IgD-negative memory B cell (primary cell): Measurements from ENCODE around the gene HSPG2. TPM values are rescaled to one million over a fixed set of nuclear protein-coding genes. Genes with fewer than 3 reads are reported as not detected.

Experiments used
- H3K27ac Mint-ChIP-seq, 3 donors: one replicate each; pipeline ENCODE4 v1.8.0; 2020 to 2022; ENCODE audit warnings: mild to moderate bottlenecking in 3 of 3, mixed read lengths in 3 of 3, moderate library complexity in 1 of 3
- H3K27me3 Mint-ChIP-seq: one replicate; pipeline ENCODE4 v1.8.0; 2021; ENCODE audit warnings: mixed read lengths
- H3K36me3 Mint-ChIP-seq: one replicate; pipeline ENCODE4 v1.8.0; 2020; ENCODE audit warnings: mild to moderate bottlenecking, mixed read lengths
- H3K4me1 Mint-ChIP-seq, 3 donors: one replicate each; pipeline ENCODE4 v1.8.0; 2020 to 2022; ENCODE audit warnings: mixed read lengths in 3 of 3, mild to moderate bottlenecking in 1 of 3
- H3K4me3 Mint-ChIP-seq, 4 donors: one replicate each; pipeline ENCODE4 v1.8.0; 2020 to 2022; ENCODE audit warnings: mild to moderate bottlenecking in 4 of 4, mixed read lengths in 4 of 4, moderate library complexity in 3 of 4
- H3K9me3 Mint-ChIP-seq, 3 donors: one replicate each; pipeline ENCODE4 v1.8.0; 2020 to 2021; ENCODE audit warnings: mixed read lengths in 3 of 3, mild to moderate bottlenecking in 1 of 3
- polyA plus RNA-seq: library from polyadenylated mRNA; unstranded; fragments of 300-500 nt; fragmentation: Illumina TruSeq; gene quantifications from one replicate; pipeline ENCODE4 v1.2.3, GENCODE V29; 2021

The HSPG2 gene
- polyA plus RNA-seq, 1 donor from 2014 or later = 0.90 TPM

DNA sequence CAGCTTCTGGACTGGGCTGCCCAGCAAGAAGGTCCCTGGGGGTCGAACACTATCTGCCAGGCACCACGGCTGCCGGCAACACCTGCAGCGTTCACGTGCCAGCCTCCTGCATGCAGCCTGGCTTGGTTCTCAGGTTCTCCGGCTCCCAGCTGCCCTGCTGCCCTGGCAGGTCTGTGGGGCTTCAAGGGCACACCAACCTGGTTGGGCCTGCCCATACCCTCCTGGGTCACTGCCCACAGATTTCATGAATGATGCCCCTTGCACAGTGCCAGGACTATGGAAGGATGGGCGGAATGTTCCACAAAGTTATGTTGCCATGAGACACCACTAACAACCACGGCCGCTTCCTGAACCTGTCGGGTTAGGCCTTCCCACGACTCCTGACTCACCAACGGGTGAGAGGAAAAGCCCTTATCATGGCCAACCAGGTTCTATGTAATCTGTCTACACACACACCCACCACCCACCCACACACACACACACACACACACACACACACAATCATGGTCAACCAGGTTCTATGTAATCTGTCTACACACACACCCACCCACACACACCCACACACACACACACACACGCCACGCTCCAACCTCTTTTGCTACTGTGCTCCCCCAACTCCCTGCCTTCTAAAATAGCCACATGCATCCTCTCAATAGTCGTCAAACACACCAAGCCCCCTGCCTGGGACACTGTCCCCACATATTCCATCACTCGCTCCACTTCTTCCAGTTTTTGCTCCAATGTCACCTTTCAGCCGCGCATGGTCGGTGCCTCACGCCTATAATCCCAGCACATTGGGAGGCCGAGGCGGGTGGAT lies 32.2 kb downstream of the HSPG2 start:
- Mint-ChIP-seq H3K36me3 (no peaks in the 10 kb centered on the region), H3K4me3 (no peak overlapping the region), H3K4me1 (peaks cover 0 to 1% (median 1%) of the 10 kb centered on the region in 3 donors), H3K27ac (no peak overlapping the region), H3K27me3 (no peaks in the 10 kb centered on the region), H3K9me3 (no peaks in the 10 kb centered on the region)

DNA sequence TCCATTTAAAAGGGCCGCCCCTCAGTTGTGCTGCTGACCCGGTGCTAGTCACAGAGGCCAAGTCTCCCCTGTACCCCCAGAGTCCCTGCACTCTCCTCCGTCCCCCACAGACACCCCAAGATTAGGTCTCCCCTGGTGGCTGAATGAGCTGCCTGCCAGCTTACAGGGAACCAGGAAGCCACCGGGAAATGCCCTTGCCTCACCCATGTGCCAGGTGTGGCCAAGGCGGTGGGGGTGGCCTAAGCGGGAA lies 32.7 kb downstream of the HSPG2 start:
- Mint-ChIP-seq H3K36me3 (no peaks in the 10 kb centered on the region), H3K27me3 (no peaks in the 10 kb centered on the region), H3K27ac (no peak overlapping the region)

DNA sequence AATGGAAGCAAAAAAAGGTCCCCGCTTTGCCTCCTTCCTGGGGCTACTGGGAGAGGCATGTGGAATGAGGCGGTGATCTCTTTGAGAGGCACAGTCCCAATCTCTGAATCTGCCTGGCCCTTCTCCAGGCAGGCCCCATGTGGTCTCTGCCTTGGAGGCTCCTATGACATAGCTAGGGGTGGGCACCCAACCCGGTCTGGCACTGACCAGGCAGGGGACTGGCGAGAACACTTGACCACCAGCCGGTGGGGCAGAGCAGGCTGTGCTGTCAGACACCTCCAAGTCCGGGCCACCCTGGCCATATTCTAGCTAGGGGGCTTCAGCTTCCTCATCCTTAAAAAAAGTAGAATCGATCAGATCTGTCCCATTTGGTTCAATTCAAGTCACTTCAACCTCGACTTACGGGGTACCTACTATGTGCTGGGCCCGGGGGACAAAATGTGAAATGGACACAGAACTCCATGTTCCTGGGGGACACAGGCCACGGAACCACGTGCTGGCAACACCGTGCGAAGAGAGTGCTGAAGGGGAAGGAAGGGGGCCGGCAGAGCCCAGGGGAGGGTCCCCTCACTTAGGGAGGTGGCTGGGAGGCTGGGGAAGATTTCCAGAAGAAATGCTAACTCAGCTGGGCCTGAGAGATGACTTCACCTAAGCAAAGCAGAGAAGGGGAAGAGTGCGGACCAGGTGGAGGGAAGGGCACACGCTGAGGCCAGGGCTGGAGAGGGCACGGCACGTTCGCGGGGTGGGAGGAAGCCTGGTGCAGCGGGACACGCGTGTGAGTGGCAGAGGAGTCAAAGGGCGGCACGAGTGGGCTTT lies 33.3 kb downstream of the HSPG2 start:
- H3K4me3 Mint-ChIP-seq = no peak overlapping the region
- H3K4me1 Mint-ChIP-seq = no peaks in the 10 kb centered on the region
- H3K27me3 Mint-ChIP-seq = no peaks in the 10 kb centered on the region
- no peak overlapping the region for H3K27ac Mint-ChIP-seq
- no peaks in the 10 kb centered on the region for H3K9me3 Mint-ChIP-seq
- H3K36me3 Mint-ChIP-seq = no peaks in the 10 kb centered on the region

More for the DNA sequence above, 32.7 kb downstream of the HSPG2 start:
- H3K4me1 Mint-ChIP-seq = no peaks in the 10 kb centered on the region
- no peak overlapping the region for H3K4me3 Mint-ChIP-seq
- H3K9me3 Mint-ChIP-seq = no peaks in the 10 kb centered on the region

DNA sequence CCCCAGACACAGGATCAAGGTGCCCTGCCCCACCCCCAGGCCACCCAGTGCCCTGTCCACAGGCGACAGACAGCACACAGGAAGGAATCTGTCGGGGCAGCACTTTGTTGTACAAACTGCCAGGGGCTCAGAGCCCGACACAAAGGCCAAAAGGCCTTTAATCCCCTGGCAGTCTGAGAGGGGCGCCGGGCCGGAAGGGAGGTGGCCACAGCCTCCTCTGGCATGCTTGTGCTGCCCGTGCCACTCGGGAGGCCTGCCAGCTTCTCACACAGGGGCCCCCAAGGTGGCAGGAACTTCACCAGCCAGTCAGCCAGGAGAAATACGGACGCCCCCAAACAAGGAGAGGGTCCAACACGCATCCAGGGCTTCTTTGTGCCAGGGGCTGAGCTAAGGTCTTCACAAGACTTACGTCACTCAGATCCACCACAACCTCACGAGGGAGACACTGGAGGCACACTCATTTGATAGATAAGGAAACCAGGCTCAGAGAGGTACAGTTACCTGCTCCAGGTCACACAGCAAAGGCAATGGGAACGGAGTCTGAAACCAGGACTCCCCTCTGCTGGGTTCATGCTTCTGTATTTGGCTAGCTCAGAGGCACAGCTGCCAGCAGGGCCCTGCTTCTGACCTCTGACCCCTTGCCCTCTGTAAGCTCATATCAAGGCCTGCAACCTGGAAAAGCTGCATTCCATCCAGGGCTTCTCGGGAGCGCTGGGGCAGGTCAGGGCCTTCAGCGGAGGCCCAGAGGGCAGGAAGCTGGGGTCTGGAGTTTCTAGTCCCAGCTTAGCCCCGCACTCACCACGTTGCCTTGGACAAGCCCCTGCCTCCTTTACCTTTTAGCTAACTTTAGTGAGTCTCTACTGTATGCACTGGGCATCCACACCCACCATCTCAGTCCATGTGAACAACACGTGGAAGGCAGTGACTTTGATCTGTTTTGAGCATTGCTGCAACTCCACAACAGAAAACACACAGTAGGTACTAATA lies 34.8 kb downstream of the HSPG2 start:
- Mint-ChIP-seq H3K27ac (no peak overlapping the region), H3K4me1 (no peaks in the 10 kb centered on the region), H3K27me3 (no peaks in the 10 kb centered on the region), H3K9me3 (no peaks in the 10 kb centered on the region), H3K36me3 (no peaks in the 10 kb centered on the region), H3K4me3 (no peak overlapping the region)

DNA sequence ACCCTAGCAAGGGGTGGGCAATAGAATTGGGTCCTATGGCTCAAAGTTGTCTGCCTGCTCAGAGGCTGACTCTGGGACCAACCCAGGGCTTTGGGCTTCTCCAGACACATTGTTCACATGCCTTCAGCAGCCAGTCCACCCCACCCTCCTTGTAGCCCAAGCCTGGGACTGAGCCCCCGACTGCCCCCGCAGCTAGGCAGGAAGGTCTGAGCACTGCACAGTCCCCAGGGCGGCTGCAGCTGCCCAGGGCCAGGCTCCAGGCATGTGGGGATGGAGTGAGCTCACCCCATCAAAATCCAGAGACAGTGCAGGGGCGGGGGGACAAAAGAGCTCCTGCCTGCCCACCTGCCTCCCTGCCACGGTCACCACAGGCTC lies 35.6 kb downstream of the HSPG2 start:
- no peaks in the 10 kb centered on the region for H3K9me3 Mint-ChIP-seq
- no peak overlapping the region for H3K4me3 Mint-ChIP-seq
- H3K4me1 Mint-ChIP-seq = no peaks in the 10 kb centered on the region
- no peak overlapping the region for H3K27ac Mint-ChIP-seq
- H3K36me3 Mint-ChIP-seq = no peaks in the 10 kb centered on the region
- no peaks in the 10 kb centered on the region for H3K27me3 Mint-ChIP-seq

DNA sequence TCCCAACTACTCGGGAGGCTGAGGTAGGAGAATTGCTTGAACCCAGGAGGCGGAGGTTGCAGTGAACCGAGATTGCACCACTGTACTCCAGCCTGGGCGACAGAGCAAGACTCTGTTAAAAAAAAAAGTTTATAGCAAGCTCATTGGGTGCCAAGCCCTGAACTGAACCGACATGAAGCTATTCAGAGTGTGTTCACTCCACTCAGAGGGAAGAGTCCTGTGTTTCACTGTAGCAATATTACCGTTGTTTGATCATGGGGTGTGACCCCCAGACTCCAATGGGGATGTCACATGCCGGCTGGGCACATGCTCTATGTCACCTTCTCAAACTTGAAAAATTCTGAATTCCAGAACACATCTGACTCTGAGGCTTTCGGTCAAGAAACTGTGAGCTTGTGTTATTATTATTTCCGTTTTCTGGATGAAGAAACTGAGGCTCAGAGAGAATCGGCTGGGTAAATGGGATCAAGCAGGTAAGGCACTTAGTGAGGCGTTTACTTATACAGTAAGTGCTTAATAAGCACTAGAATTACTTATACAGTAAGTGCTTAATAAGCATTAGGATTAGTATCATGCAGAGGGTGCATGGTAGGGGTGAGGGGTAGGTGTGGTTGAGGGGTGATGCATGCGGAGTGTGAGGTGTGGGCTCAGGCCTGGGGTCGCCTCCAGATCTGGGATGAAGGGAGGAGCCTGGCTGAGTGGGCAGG lies 36.2 kb downstream of the HSPG2 start:
- Mint-ChIP-seq H3K27ac (no peak overlapping the region), H3K36me3 (no peaks in the 10 kb centered on the region), H3K4me3 (no peak overlapping the region), H3K27me3 (no peaks in the 10 kb centered on the region), H3K4me1 (no peaks in the 10 kb centered on the region), H3K9me3 (no peaks in the 10 kb centered on the region)

DNA sequence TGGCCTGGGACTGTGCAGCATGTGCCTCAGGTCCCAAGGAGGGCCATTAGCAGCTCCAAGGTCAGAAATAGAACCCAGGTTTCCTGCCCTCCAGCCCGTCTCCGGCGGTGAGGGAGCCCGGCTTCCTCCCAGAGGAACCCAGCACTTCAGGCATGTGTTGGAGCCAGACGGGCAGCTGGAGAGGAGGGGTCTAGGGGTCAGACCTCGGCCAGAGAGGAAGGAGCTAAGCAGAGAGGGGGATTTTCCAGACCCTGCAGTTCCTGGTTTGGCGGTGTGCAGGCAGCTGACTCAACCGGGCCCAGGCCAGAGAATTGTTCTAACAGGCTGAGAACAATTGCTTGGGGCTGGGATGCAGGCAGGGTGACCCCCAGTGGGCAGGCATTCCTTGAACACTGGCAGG lies 37.1 kb downstream of the HSPG2 start:
- Mint-ChIP-seq H3K36me3 (no peaks in the 10 kb centered on the region), H3K4me1 (no peaks in the 10 kb centered on the region), H3K27me3 (no peaks in the 10 kb centered on the region), H3K4me3 (no peak overlapping the region), H3K9me3 (no peaks in the 10 kb centered on the region), H3K27ac (no peak overlapping the region)

DNA sequence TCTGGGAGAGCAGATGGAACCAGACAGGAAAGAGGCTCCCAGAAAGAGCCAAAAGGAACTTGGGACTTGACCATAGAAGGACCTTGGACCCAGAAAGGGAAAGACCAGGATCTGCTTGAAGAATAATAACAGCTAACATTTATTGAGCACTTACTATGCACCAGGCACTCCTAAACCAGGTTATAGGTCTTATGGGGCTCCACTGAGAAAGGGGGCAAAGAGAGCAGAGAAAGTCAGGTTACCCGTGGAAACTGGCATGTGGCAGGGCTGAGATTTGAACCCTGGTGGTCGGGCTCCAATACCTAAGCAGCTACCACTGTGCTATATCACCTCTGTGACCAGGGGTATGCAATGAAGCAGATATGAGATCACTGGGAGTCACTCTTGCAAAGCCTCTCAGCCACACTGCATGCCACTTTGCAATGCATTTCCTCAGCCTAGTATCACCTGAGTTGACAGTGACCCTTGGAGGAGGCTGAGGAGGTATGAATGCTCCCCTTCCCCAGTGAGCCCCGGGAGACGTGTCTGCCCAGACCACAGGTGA lies 37.8 kb downstream of the HSPG2 start:
- no peaks in the 10 kb centered on the region for H3K4me1 Mint-ChIP-seq
- H3K4me3 Mint-ChIP-seq = no peak overlapping the region
- no peak overlapping the region for H3K27ac Mint-ChIP-seq
- no peaks in the 10 kb centered on the region for H3K36me3 Mint-ChIP-seq
- H3K9me3 Mint-ChIP-seq = no peaks in the 10 kb centered on the region
- H3K27me3 Mint-ChIP-seq = no peaks in the 10 kb centered on the region

DNA sequence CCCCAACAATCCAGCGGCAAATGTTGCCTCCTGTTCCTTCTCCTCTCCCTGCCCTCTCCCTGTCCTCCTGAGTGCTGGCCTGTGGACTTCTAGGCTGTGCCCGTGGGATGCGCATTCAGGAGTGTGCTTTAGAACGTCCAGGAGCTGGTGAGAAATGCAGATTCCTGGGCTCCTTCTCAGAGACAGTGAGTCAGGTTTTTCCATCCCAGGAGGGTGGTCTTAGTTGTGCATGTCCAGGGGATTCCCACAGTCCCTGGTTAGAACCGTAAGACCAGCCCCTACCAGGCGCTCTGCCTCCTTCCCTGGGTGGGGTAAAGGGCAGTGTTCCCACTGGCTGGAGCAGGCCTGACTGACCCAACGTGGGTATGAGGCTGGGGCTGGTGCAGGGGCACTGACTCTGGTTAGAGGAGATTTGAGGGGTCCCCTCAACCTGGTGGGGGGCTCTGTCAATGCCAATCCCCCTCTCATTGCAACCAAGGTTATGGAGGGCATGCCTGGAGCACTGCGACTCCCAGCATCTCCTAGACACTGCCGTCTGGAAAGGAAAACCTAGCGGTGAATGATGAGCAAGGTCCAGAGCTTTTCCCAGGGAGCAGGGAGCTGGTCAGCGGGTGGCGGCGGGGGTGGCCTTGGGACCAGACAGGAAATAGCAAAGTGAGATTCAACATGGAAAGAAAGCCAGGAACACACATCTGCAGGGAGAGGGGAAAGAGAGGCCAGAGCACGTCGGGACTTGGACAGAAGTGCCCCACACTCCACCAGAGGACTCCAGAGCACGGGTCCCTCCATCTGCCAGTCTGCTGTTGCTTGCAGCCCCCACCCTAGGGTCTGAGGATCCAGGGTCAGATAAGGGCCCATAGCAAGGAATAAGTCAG lies 38.5 kb downstream of the HSPG2 start:
- H3K4me3 Mint-ChIP-seq = no peak overlapping the region
- H3K4me1 Mint-ChIP-seq = no peaks in the 10 kb centered on the region
- H3K36me3 Mint-ChIP-seq = no peaks in the 10 kb centered on the region
- no peaks in the 10 kb centered on the region for H3K9me3 Mint-ChIP-seq
- no peaks in the 10 kb centered on the region for H3K27me3 Mint-ChIP-seq
- no peak overlapping the region for H3K27ac Mint-ChIP-seq

DNA sequence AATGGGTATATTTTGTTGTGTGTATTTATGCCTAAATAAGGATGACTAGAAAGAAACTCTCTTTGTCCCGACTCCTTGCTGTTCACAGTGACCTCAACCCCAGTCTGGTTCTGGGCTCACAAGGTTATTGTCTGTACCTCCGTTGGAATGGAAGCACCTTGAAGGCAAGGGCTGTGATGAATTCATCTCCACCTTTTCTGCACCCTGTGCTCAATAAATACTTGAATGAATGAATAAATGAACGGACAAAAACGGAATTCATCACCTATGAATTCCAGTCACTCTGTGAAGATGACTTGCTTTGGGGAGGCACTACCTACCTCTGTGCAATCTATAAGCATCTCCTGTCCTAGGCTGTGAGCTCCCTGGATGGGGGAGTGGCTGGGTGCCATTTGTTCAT lies 39.3 kb downstream of the HSPG2 start:
- H3K27ac Mint-ChIP-seq = no peak overlapping the region

DNA sequence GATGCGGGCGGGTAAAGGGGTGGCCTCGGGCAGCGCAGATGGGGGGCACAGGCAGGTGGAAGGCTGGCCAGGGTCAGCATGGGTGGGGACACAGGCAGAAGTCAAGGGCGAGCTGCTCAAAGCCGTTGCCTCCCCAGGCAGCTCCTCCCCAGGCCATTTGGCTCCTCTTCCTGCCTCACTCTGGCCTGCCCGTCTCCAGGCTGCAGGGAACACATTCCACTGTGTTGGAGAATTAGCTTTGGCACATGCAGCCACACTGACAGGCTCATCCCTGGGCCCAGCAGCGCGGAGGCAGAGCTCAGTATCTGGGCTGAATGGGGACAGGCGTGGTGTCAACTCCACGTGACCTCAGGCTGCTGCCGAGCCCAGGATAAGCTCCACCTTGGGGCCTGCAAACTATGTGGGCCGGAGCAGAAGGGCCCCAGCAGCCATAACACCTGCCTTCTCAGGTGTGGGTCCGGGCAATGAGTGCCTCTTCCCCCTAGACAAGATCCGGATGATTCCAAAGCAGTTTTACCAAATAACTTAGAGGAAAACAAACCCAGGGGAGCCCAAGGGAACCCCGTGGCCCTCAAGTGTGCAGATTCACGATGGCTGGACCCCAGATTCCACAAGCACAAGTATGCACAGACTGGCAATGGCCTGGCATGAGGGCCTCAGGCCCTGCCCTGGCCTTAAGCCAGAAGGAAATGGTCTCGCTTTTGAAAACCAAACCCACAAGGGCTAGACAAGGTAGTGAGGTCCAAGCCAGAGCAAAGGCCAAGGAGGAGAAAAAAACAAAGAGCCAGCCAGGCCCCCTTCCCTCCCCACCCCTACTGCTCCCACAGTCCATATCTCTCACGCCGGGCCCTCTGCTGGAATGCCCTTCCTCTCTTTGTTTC lies 40.2 kb downstream of the HSPG2 start:
- Mint-ChIP-seq H3K4me3 (no peak overlapping the region), H3K27ac (no peak overlapping the region), H3K36me3 (no peaks in the 10 kb centered on the region), H3K9me3 (no peaks in the 10 kb centered on the region), H3K27me3 (no peaks in the 10 kb centered on the region), H3K4me1 (no peaks in the 10 kb centered on the region)

More for the DNA sequence above, 39.3 kb downstream of the HSPG2 start:
- no peak overlapping the region for H3K4me3 Mint-ChIP-seq
- H3K9me3 Mint-ChIP-seq = no peaks in the 10 kb centered on the region
- H3K4me1 Mint-ChIP-seq = no peaks in the 10 kb centered on the region
- no peaks in the 10 kb centered on the region for H3K36me3 Mint-ChIP-seq
- no peaks in the 10 kb centered on the region for H3K27me3 Mint-ChIP-seq

DNA sequence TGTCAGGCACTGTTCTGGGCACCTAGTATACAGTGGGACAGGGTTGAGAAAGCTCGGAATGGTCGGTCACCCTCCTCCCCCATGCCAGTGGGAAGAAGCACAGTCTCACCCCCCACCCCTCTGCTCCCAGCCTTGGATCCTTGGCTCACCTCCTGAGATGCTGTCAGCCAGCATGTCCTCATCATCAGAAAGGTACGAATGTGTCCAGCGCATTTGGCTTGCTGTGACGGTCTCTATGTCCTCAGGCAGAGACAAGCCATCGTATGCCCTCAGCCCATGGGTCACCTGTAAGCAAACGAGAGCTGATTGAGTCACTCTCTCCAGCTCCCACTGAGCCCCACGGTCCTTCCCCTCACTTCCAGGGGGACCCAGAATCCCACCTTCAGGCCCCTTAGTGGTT lies 41.1 kb downstream of the HSPG2 start:
- no peak overlapping the region for H3K4me3 Mint-ChIP-seq
- H3K27me3 Mint-ChIP-seq = no peaks in the 10 kb centered on the region
- H3K27ac Mint-ChIP-seq = no peak overlapping the region
- no peaks in the 10 kb centered on the region for H3K4me1 Mint-ChIP-seq
- no peaks in the 10 kb centered on the region for H3K36me3 Mint-ChIP-seq
- H3K9me3 Mint-ChIP-seq = no peaks in the 10 kb centered on the region
